Left colon (tissue), 2 donors: ENCODE data around the gene GLG1. TPM values are rescaled to one million over a fixed set of nuclear protein-coding genes. Genes with fewer than 3 reads are reported as not detected.
"Not testable (repeated sequence)": the region's sequence is repeated elsewhere in the genome, so short reads cannot be mapped to it uniquely, and the experiment has no call there.

Experiments
- ATAC-seq: fragments of 200-7000 bp; cut with Tn5 transposase; one replicate; pipeline ENCODE4 v1.9.1; 2020; ENCODE audit warnings: mild to moderate bottlenecking, moderate library complexity
- DNase-seq, 2 donors: peaks; one replicate each; pipeline ENCODE4 v3.0.0-alpha.2; 2020
- intact Hi-C, 2 donors: fragments of 100-400 bp; cut with DNase I in 1 of 2; cut with micrococcal nuclease in 1 of 2; formaldehyde crosslinking; loops; one replicate each; pipeline versions ENCODE4 v1.11.2 to v1.14.0; 2022; cut with DNase I, micrococcal nuclease
- total RNA-seq, 2 donors: library from RNA; stranded (reverse); fragmentation: NEBNext Ultra II Directional; extraction: Animal tissue kit (Norgen Biotek cat#: 25700); gene quantifications; one replicate each; pipeline ENCODE4 v1.2.1, GENCODE V29; 2021
- donor health status: DM: no; HTN: no; CAD: no.
- donor health status: DM: yes; HTN: yes; CAD: no.

Gene GLG1
- total RNA-seq, 2 donors from 2014 or later: 97.1 to 99.5 TPM

DNA sequence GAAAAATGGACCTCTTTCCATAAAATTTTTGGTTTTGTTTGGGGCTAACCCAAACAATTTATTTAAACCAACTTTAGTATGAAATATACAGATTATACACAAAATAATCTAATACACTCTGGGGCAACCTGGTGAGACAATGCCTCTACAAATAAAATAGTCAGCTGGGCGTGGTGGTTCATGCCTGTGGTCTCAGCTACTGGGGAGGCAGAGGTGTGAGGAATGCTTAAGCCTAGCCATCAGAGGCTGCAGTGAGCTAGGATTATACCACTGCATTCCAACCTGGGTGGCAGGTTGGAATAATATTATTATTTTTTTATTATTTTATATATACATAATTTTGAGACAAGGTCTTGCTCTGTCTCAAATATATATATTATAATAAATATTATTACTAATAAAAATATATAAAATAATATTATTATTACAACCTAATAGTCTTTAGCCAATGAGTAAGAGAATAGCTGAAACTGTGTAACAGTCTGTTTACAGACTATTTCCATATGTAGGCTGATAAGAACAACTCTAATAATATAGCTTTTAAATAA is 50.5 kb downstream of the GLG1 start:
- DNase-seq (no peak), ATAC-seq (no peak)
- intact Hi-C loops: no loop called here

DNA sequence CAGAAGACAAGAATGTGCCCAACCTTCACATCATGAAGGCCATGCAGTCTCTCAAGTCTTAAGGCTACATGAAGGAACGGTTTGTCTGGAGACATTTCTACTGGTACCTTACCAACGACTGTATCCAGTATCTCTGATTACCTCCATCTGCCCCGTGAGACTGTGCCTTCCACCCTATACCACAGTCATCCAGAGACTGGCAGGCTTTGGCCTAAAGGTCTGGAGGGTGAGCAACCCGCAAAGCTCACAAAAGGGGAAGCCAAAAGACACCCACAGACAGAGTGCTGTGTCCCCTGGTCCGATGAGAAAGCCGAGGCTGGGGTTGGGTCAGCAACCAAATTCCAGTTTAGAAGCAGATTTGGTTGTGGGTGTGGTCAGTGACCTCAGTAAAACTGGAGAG is 54.6 kb downstream of the GLG1 start:
- intact Hi-C loops, ATAC-seq, DNase-seq: not testable (repeated sequence)

DNA sequence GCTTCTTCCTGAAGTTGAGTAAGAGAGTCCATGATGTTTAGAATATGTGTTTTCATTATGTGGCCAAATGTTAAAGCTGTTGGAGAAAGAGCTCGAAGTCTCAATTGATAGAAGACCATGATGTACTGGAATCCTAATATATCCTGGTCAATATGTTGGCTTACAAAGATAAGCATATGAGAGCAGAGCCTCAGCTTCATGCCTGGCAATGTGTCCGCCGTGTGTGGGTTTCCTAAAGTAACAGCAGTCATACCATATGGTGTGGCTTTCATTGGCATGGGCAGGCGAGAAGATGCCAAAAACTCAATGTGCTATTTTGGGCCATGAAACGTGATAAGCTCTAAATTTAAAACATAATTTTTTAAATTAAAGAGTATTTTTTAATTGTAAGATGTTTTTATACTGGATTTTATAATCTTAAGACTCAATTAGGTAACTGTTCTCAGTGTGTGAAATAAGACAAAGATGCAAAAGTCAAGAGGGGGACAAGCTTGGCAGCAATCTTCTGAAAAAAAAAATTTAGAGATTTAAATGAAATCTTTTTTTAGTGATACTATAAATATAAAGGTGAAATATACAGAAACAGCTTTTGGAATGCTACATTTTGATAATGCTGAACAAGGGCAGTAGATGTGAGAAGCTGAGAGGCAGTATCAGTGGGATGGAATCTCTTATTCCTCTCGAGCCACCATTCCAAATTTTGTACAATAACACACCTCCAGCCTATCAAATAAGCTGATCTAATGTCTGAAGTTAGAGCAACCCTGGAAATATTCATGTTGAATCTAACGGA is 56.5 kb downstream of the GLG1 start:
- ATAC-seq, DNase-seq, intact Hi-C loops: not testable (repeated sequence)

DNA sequence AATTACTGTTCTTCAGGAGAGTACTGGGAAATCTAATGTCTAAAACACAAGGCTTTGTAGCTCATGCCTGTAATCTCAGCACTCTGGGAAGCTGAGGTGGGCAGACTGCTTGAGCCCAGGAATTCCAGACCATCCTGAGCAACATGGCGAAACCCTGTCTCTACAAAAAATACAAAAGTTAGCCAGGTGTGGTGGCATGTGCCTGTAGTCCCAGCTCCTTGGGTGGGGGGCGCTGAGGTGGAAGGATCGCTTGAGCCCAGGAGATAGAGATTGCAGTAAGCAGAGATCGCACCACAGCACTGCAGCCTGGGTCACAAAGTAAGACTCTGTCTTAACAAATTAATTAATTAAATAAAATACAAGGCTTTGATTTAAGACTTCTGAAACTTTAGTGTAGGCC is 60.8 kb downstream of the GLG1 start:
- intact Hi-C loops: not testable (repeated sequence)

DNA sequence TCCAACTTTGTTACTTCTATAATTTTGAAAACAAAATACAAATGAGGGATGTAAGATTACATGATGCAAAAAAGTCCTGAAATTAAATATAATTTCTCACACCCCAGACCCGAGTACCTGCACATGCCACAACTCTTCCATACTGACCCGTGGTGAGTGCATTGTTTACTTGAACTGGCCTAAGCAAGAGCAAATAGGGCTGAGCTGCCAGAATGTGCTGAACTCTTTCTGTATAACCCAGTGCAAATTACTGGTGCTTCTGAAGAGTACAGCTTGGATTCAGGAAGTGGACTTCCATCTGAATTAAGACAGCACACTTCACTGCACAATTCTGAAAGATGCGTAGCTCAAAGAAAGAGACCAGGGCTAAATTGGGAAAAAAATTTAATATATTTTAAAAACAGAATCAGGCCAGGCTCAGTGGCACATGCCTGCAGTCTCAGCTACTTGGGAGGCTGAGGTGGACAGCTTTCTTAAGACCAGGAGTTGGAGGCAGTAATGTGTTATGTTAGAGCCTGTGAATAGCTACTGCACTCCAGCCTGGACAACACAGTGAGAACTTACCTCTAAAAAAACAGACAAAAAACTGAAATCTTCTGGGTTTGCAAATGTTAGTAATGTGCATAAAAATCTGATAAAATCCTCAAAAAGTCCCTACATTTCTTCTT is 63.9 kb downstream of the GLG1 start:
- DNase-seq, intact Hi-C loops, ATAC-seq: not testable (repeated sequence)

More for the DNA sequence above, 60.8 kb downstream of the GLG1 start:
- not testable (repeated sequence) for ATAC-seq, DNase-seq

DNA sequence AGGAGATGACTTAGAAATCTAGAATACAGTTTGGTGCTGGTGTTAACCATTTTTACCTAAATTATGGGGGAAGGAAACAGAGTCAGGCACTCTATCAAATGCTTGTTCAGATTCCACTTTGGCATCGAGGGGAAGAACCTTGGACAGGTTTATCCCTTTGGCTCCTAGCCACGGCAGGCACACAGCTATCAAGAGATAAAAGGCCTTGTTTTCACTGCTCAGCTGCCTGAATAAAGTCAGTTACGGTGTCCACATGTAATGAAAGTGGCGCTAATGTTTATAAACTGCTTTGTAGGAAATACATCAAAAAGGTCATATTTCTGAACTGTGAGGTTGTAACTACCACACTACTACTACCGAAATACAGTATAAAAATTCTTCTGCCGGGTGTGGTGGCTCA is 66.3 kb downstream of the GLG1 start:
- DNase-seq (peak; percentile 54 to 64), ATAC-seq (peak; percentile 91)
- intact Hi-C loops: not testable (repeated sequence)

GRCh38 chr16:74538801-74539200 is 68.1 kb downstream of the GLG1 start:
- DNase-seq, intact Hi-C loops, ATAC-seq: not testable (repeated sequence)

GRCh38 chr16:74537746-74538145 is 69.2 kb downstream of the GLG1 start:
- intact Hi-C loops, DNase-seq, ATAC-seq: not testable (repeated sequence)

- ATAC-seq: peak; percentile 74
- DNase-seq, intact Hi-C loops: not testable (repeated sequence)
Measured at GRCh38 chr16:74534650-74535049, 72.3 kb downstream of the GLG1 start.

- intact Hi-C loops: no loop called here
- no peak for ATAC-seq
Measured at GRCh38 chr16:74524926-74525325, 82.0 kb downstream of the GLG1 start.

GRCh38 chr16:74524117-74524516 is 82.8 kb downstream of the GLG1 start:
- intact Hi-C loops: no loop called here
- ATAC-seq (no peak), DNase-seq (no peak)

More at GRCh38 chr16:74524926-74525325, 82.0 kb downstream of the GLG1 start:
- no peak for DNase-seq

- DNase-seq, ATAC-seq, intact Hi-C loops: not testable (repeated sequence)
Measured at GRCh38 chr16:74523706-74524105, 83.2 kb downstream of the GLG1 start.

DNA sequence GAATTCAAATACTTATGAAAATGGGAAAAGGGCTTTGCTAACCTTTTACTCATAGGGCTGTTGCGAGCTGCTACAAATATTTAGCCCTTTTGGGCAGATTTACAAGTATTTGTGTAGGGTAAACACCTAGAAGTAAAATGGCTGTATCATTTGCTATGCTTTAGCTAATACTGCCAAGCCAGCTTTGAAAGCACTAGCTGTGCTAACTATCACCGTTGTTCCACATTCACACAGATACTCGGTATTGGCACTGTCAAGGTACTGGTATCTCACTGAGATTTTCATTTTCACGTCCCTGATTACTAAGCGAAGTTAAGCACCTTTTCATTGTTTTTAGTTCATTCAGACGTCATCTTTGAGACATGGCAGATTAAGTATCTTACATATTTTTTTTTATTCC is 84.8 kb downstream of the GLG1 start:
- ATAC-seq (no peak), DNase-seq (no peak)
- intact Hi-C loops: no loop called here

GRCh38 chr16:74521691-74522090 is 85.2 kb downstream of the GLG1 start:
- intact Hi-C loops: no loop called here
- ATAC-seq (no peak), DNase-seq (no peak)

DNA sequence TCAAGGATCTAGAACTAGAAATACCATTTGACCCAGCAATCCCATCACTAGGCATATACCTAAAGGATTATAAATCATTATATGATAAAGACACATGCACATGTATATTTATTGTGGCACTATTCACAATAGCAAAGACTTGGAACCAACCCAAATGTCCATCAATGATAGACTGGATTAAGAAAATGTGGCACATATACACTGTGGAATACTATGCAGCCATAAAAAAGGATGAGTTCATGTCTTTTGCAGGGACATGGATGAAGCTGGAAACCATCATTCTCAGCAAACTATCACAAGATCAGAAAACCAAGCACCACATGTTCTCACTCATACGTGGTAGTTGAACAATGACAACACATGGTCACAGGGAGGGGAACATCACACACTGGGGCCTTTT is 88.0 kb downstream of the GLG1 start:
- DNase-seq, intact Hi-C loops, ATAC-seq: not testable (repeated sequence)

DNA sequence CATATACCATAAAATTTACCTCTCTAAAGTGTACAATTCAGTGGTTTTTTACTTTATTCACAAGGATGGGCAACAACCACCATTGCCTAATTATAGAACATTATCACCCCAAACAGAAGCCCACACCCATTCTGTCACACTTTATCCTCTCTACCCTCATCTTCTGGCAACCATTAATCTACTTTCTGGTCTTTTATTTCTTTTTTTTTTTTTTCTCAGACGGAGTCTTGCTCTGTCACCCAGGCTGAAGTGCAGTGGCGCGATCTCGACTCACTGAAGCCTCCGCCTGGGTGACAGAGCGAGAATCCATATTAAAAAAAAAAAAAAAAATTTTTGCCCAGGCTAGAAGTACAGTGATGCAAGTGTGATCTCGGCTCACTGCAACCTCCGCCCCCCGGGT is 95.0 kb downstream of the GLG1 start:
- intact Hi-C loops: no loop called here
- ATAC-seq (no peak), DNase-seq (no peak)

- no peak for DNase-seq
- ATAC-seq: no peak
- intact Hi-C loops: no loop called here
Measured at GRCh38 chr16:74505011-74505410, 101.9 kb downstream of the GLG1 start.

DNA sequence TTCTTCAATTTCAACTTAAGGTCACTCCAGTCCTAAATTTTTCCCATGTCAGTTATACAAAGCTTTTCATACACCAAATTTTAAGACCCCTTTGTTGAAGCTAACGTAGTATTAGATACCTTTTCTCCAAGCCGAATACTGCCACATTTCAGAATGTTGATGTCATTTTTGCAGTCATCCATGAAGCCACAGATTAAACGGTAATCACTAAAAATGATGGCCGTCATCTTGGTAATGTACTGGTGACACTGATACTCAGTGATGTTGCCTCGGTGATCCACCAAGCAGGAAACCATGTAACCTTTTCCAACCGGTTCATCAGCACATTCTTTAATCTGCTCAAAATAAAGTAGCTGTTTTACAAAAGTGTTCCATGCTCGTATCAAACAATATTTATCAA is 103.5 kb downstream of the GLG1 start:
- ATAC-seq (no peak), DNase-seq (no peak)
- intact Hi-C loops: no loop called here

DNA sequence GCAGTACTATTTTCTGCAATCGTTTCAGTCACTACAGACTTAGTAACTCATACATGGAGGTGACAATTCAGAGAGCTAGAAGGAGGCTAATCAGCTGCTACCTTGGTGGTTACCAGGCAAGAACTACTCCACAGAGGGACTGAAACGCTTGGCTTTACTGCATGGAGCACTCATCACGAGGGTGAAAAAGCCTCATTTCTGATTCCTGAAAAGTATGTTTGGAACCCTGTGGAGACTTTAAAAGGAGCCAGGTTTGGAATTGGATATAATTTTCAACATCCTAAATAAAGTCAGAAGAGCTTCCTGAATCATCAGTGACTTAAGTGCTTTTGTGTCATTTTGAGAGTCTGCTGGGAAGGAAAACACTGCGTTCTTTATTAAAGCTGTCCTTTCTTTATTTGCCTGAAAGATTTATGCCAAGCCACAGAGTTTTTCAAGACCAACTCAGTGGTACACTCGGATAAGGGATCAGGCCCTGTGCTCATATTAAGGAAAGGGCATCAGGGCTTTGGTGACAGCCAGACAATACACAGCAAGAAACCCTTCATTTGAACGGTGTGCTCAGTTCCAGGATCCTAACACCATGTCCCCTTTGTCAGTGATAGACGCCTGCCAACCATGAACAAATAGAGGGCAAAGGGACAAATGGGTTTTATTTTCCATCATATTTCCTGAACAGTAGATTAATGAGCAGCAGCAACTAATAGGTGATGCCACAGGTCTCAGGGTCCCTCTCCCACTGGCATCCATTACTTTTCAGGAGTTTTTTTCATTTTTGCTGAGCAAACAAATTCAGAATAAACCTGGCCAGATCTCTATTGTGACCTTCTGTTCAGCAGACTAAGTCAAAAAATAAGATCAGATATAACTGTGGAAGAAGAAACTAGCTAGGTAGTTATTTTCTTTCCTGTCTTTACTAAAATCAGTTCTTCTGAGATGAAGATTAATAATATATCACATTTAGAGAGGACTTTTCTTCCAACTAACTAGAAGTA is 105.1 kb downstream of the GLG1 start:
- intact Hi-C loops: no loop called here
- DNase-seq (no peak), ATAC-seq (no peak)
